ENCODE results near the gene HCN2.
"Not testable (repeated sequence)": the region's sequence is repeated elsewhere in the genome, so short reads cannot be mapped to it uniquely, and the experiment has no call there.

The HCN2 gene

GRCh38 chr19:603779-604178 is 14.1 kb downstream of the HCN2 start:
- not testable (repeated sequence) for DNase-seq (ENCODE audit: low read depth, low spot score)

GRCh38 chr19:604355-604754 is 14.7 kb downstream of the HCN2 start:
- DNase-seq (ENCODE audit: low read depth, low spot score): peak; percentile 32

- DNase-seq (ENCODE audit: low read depth, low spot score): not testable (repeated sequence)
Measured at GRCh38 chr19:605061-605971, 15.6 kb downstream of the HCN2 start.

- no peak for DNase-seq (ENCODE audit: low read depth, low spot score)
Measured at GRCh38 chr19:607301-608154, 17.8 kb downstream of the HCN2 start.

GRCh38 chr19:608155-609003 is 18.7 kb downstream of the HCN2 start:
- DNase-seq (ENCODE audit: low read depth, low spot score): no peak

GRCh38 chr19:609004-609346 is 19.3 kb downstream of the HCN2 start:
- DNase-seq (ENCODE audit: low read depth, low spot score): no peak

- no peak for DNase-seq (ENCODE audit: low read depth, low spot score)
Measured at GRCh38 chr19:610071-610800, 20.6 kb downstream of the HCN2 start.

- peak; percentile 78 for DNase-seq (ENCODE audit: low read depth, low spot score)
Measured at GRCh38 chr19:610801-611480, 21.3 kb downstream of the HCN2 start.

- no peak for DNase-seq (ENCODE audit: low read depth, low spot score)
Measured at GRCh38 chr19:611481-611868, 21.8 kb downstream of the HCN2 start.

GRCh38 chr19:612941-613340 is 23.3 kb downstream of the HCN2 start:
- DNase-seq (ENCODE audit: low read depth, low spot score): no peak

- no peak for DNase-seq (ENCODE audit: low read depth, low spot score)
Measured at GRCh38 chr19:613732-614567, 24.3 kb downstream of the HCN2 start.

- no peak for DNase-seq (ENCODE audit: low read depth, low spot score)
Measured at GRCh38 chr19:615619-616018, 25.9 kb downstream of the HCN2 start.

GRCh38 chr19:616062-616700 is 26.5 kb downstream of the HCN2 start:
- peak; percentile 42 for DNase-seq (ENCODE audit: low read depth, low spot score)

- DNase-seq (ENCODE audit: low read depth, low spot score): no peak
Measured at GRCh38 chr19:616747-617526, 27.3 kb downstream of the HCN2 start.

- no peak for DNase-seq (ENCODE audit: low read depth, low spot score)
Measured at GRCh38 chr19:617551-618246, 28.0 kb downstream of the HCN2 start.

GRCh38 chr19:618247-618619 is 28.6 kb downstream of the HCN2 start:
- no peak for DNase-seq (ENCODE audit: low read depth, low spot score)

GRCh38 chr19:618674-619285 is 29.1 kb downstream of the HCN2 start:
- no peak for DNase-seq (ENCODE audit: low read depth, low spot score)

All from ELF-1 (cell line).